Activated CD4-positive, alpha-beta T cell treated with anti-CD3 and anti-CD28 coated beads, Interleukin-2, amount 10 ng/mL, durations not matched to agents 7 days and 5 days (primary cell): ENCODE results near the gene ASIC3. TPM values are rescaled to one million over a fixed set of nuclear protein-coding genes. Genes with fewer than 3 reads are reported as not detected.

ENCODE experiments used
- CTCF ChIA-PET: fragments of 350-600 bp; sonication (Branson Sonifier 250); formaldehyde crosslinking; loops from one replicate; lab custom pipeline; 2021; ENCODE audit warnings: antibody characterized with exemption; lab: Charles Lee
- POLR2A ChIA-PET: fragments of 350-600 bp; sonication (Branson Sonifier 250); formaldehyde crosslinking; loops from one replicate; lab custom pipeline; 2021; ENCODE audit warnings: antibody characterized with exemption; lab: Charles Lee
- DNase-seq: peaks from one replicate; pipeline ENCODE4 v3.0.0-alpha.2; 2020
- H3K27ac Mint-ChIP-seq: one replicate; pipeline ENCODE4 v1.8.0; 2021; ENCODE audit warnings: mild to moderate bottlenecking, moderate library complexity, mixed read lengths
- H3K27me3 Mint-ChIP-seq: one replicate; pipeline ENCODE4 v1.8.0; 2021; ENCODE audit warnings: mixed read lengths
- H3K36me3 Mint-ChIP-seq: one replicate; pipeline ENCODE4 v1.8.0; 2021; ENCODE audit warnings: low read depth, mixed read lengths
- H3K4me1 Mint-ChIP-seq: one replicate; pipeline ENCODE4 v1.8.0; 2021; ENCODE audit warnings: mixed read lengths
- H3K4me3 Mint-ChIP-seq: one replicate; pipeline ENCODE4 v1.8.0; 2021; ENCODE audit warnings: mild to moderate bottlenecking, moderate library complexity, mixed read lengths
- H3K9me3 Mint-ChIP-seq: one replicate; pipeline ENCODE4 v1.8.0; 2021; ENCODE audit warnings: mixed read lengths
- total RNA-seq, 2 experiments: library from RNA; stranded (reverse); gene quantifications; one replicate each; pipeline ENCODE4 v1.2.3, GENCODE V29; 2021

Gene ASIC3
- total RNA-seq, 2 experiments from 2014 or later: 6.0 to 8.3 TPM

- Mint-ChIP-seq H3K36me3 (no peaks in the 10 kb centered on the region), H3K9me3 (no peaks in the 10 kb centered on the region), H3K27me3 (no peaks in the 10 kb centered on the region), H3K4me1 (no peaks in the 10 kb centered on the region), H3K27ac (no peak overlapping the region), H3K4me3 (no peak overlapping the region)
- ChIA-PET CTCF (interaction anchor here (0.9 to 2.1 kb wide), 3 partner anchors 10 to 108 kb away, joined by 4 to 8 read pairs (median 6); partner anchors contain the start of gene H2BK1), POLR2A (no interaction called here)
- no peak for DNase-seq
Measured at GRCh38 chr7:151101621-151102396, 53.5 kb downstream of the ASIC3 start.

Other genes with a start within 250 kb of the ASIC3 start
- gene TMEM176B, start 248.2 kb upstream of the ASIC3 start, total RNA-seq: not detected
- not detected for gene TMEM176A, start 247.8 kb upstream of the ASIC3 start, total RNA-seq
- not detected for gene AOC1, start 196.0 kb upstream of the ASIC3 start, total RNA-seq
- under 1 TPM; 0.27 to 0.30 TPM for gene KCNH2, start 70.2 kb upstream of the ASIC3 start, total RNA-seq
- 10 to 100 TPM; 21.6 to 22.3 TPM for gene NOS3, start 57.5 kb upstream of the ASIC3 start, total RNA-seq
- gene ATG9B, start 24.0 kb upstream of the ASIC3 start, total RNA-seq: 10 to 100 TPM; 12.1 to 12.3 TPM
- 10 to 100 TPM; 57.5 to 67.8 TPM for gene ABCB8, start 20.1 kb upstream of the ASIC3 start, total RNA-seq
- gene CDK5, start 9.4 kb downstream of the ASIC3 start, total RNA-seq: 10 to 100 TPM; 26.0 to 26.9 TPM
- gene SLC4A2, start 11.1 kb downstream of the ASIC3 start, total RNA-seq: 100 to 1,000 TPM; 106 to 114 TPM
- gene FASTK, start 32.3 kb downstream of the ASIC3 start, total RNA-seq: 10 to 100 TPM; 76.4 to 85.9 TPM
- gene TMUB1, start 35.0 kb downstream of the ASIC3 start, total RNA-seq: 10 to 100 TPM; 73.7 to 77.1 TPM
- 10 to 100 TPM; 18.1 to 19.7 TPM for gene AGAP3, start 37.9 kb downstream of the ASIC3 start, total RNA-seq
- gene GBX1, start 119.2 kb downstream of the ASIC3 start, total RNA-seq: not detected
- gene ASB10, start 138.7 kb downstream of the ASIC3 start, total RNA-seq: not detected
- gene H2BK1, start 162.0 kb downstream of the ASIC3 start, total RNA-seq: not detected
- gene ABCF2, start 178.7 kb downstream of the ASIC3 start, total RNA-seq: 10 to 100 TPM; 31.7 to 34.3 TPM
- gene CHPF2, start 184.0 kb downstream of the ASIC3 start, total RNA-seq: 10 to 100 TPM; 40.7 to 42.3 TPM
- 1 to 10 TPM; 2.0 to 2.5 TPM for gene SMARCD3, start 200.2 kb downstream of the ASIC3 start, total RNA-seq